Activated naive CD8-positive, alpha-beta T cell treated with anti-CD3 and anti-CD28 coated beads for 36 hours (primary cell): ENCODE measurements around the gene FCGR3B. TPM values are rescaled to one million over a fixed set of nuclear protein-coding genes. Genes with fewer than 3 reads are reported as not detected.
"Not testable (repeated sequence)": the region's sequence is repeated elsewhere in the genome, so short reads cannot be mapped to it uniquely, and the experiment has no call there.

Experiments used
- DNase-seq: peaks from one replicate; pipeline ENCODE4 v3.0.0; 2021
- H3K27ac Mint-ChIP-seq: one replicate; pipeline ENCODE4 v1.8.0; 2022; ENCODE audit warnings: mild to moderate bottlenecking, moderate library complexity, mixed read lengths
- H3K27me3 Mint-ChIP-seq: one replicate; pipeline ENCODE4 v1.8.0; 2022; ENCODE audit warnings: mild to moderate bottlenecking, mixed read lengths
- H3K36me3 Mint-ChIP-seq: one replicate; pipeline ENCODE4 v1.8.0; 2021; ENCODE audit warnings: mild to moderate bottlenecking, mixed read lengths
- H3K4me1 Mint-ChIP-seq: one replicate; pipeline ENCODE4 v1.8.0; 2021; ENCODE audit warnings: mixed read lengths
- H3K4me3 Mint-ChIP-seq: one replicate; pipeline ENCODE4 v1.8.0; 2022; ENCODE audit warnings: mild to moderate bottlenecking, moderate library complexity, mixed read lengths
- H3K9me3 Mint-ChIP-seq: one replicate; pipeline ENCODE4 v1.8.0; 2022; ENCODE audit warnings: mixed read lengths
- total RNA-seq, 2 experiments: library from RNA; stranded (reverse); gene quantifications; one replicate each; pipeline ENCODE4 v1.2.3, GENCODE V29; 2021

Gene FCGR3B
- total RNA-seq, 2 experiments from 2014 or later, result not detected

GRCh38 chr1:161647507-161648360 is 16.8 kb upstream of the FCGR3B start:
- not testable (repeated sequence) for H3K36me3 Mint-ChIP-seq, H3K27ac Mint-ChIP-seq

GRCh38 chr1:161644855-161645254 is 13.9 kb upstream of the FCGR3B start:
- not testable (repeated sequence) for H3K27me3 Mint-ChIP-seq, DNase-seq, H3K36me3 Mint-ChIP-seq, H3K4me3 Mint-ChIP-seq, H3K9me3 Mint-ChIP-seq, H3K27ac Mint-ChIP-seq
- peaks cover 13% of the 10 kb centered on the region for H3K4me1 Mint-ChIP-seq

More at GRCh38 chr1:161647507-161648360, 16.8 kb upstream of the FCGR3B start:
- not testable (repeated sequence) for H3K4me1 Mint-ChIP-seq, H3K9me3 Mint-ChIP-seq, DNase-seq, H3K4me3 Mint-ChIP-seq, H3K27me3 Mint-ChIP-seq

- DNase-seq, H3K4me3 Mint-ChIP-seq, H3K36me3 Mint-ChIP-seq, H3K27ac Mint-ChIP-seq, H3K9me3 Mint-ChIP-seq, H3K27me3 Mint-ChIP-seq: not testable (repeated sequence)
- peaks cover 12% of the 10 kb centered on the region for H3K4me1 Mint-ChIP-seq
These were observed 12.7 kb upstream of the FCGR3B start for GRCh38 chr1:161643481-161644208.

GRCh38 chr1:161642697-161643096 is 11.7 kb upstream of the FCGR3B start:
- H3K4me3 Mint-ChIP-seq, H3K9me3 Mint-ChIP-seq, H3K27me3 Mint-ChIP-seq, H3K36me3 Mint-ChIP-seq, DNase-seq, H3K27ac Mint-ChIP-seq: not testable (repeated sequence)
- peaks cover 11% of the 10 kb centered on the region for H3K4me1 Mint-ChIP-seq

- DNase-seq, H3K27ac Mint-ChIP-seq, H3K4me3 Mint-ChIP-seq, H3K27me3 Mint-ChIP-seq, H3K36me3 Mint-ChIP-seq, H3K9me3 Mint-ChIP-seq: not testable (repeated sequence)
- H3K4me1 Mint-ChIP-seq, result peaks cover 17% of the 10 kb centered on the region
These were observed 8.2 kb upstream of the FCGR3B start for GRCh38 chr1:161639203-161639602.

- H3K4me1 Mint-ChIP-seq, result peaks cover 17% of the 10 kb centered on the region
- H3K9me3 Mint-ChIP-seq, H3K27ac Mint-ChIP-seq, DNase-seq, H3K4me3 Mint-ChIP-seq, H3K27me3 Mint-ChIP-seq, H3K36me3 Mint-ChIP-seq: not testable (repeated sequence)
These were observed 7.4 kb upstream of the FCGR3B start for GRCh38 chr1:161638251-161638993.

GRCh38 chr1:161636976-161637375 is 6.0 kb upstream of the FCGR3B start:
- H3K9me3 Mint-ChIP-seq, H3K27me3 Mint-ChIP-seq, H3K36me3 Mint-ChIP-seq, H3K4me3 Mint-ChIP-seq, DNase-seq, H3K27ac Mint-ChIP-seq, H3K4me1 Mint-ChIP-seq: not testable (repeated sequence)

- H3K4me3 Mint-ChIP-seq, H3K4me1 Mint-ChIP-seq, H3K9me3 Mint-ChIP-seq, DNase-seq, H3K27me3 Mint-ChIP-seq, H3K36me3 Mint-ChIP-seq: not testable (repeated sequence)
- peak overlapping the region; percentile 50 for H3K27ac Mint-ChIP-seq
These were observed 5.3 kb upstream of the FCGR3B start for GRCh38 chr1:161636189-161636782.

- not testable (repeated sequence) for H3K36me3 Mint-ChIP-seq, H3K27me3 Mint-ChIP-seq, H3K4me3 Mint-ChIP-seq, H3K27ac Mint-ChIP-seq, DNase-seq, H3K9me3 Mint-ChIP-seq, H3K4me1 Mint-ChIP-seq
These were observed 4.0 kb upstream of the FCGR3B start for GRCh38 chr1:161634993-161635392.

GRCh38 chr1:161630128-161630742 is 741 bp downstream of the FCGR3B start:
- not testable (repeated sequence) for H3K27ac Mint-ChIP-seq, H3K4me1 Mint-ChIP-seq, H3K36me3 Mint-ChIP-seq, H3K9me3 Mint-ChIP-seq, DNase-seq, H3K27me3 Mint-ChIP-seq, H3K4me3 Mint-ChIP-seq

- H3K9me3 Mint-ChIP-seq, H3K27me3 Mint-ChIP-seq, H3K27ac Mint-ChIP-seq, H3K36me3 Mint-ChIP-seq, H3K4me3 Mint-ChIP-seq, DNase-seq: not testable (repeated sequence)
- H3K4me1 Mint-ChIP-seq, result peaks cover 30% of the 10 kb centered on the region
These were observed 4.4 kb downstream of the FCGR3B start for GRCh38 chr1:161626445-161627146.

GRCh38 chr1:161624605-161625004 is 6.4 kb downstream of the FCGR3B start:
- not testable (repeated sequence) for H3K9me3 Mint-ChIP-seq, H3K4me3 Mint-ChIP-seq, H3K27ac Mint-ChIP-seq, DNase-seq, H3K36me3 Mint-ChIP-seq, H3K27me3 Mint-ChIP-seq
- peaks cover 36% of the 10 kb centered on the region for H3K4me1 Mint-ChIP-seq

- not testable (repeated sequence) for DNase-seq, H3K9me3 Mint-ChIP-seq, H3K27me3 Mint-ChIP-seq, H3K36me3 Mint-ChIP-seq
- Mint-ChIP-seq H3K27ac (peak overlapping the region; percentile 42), H3K4me3 (peak overlapping the region; percentile 67), H3K4me1 (peaks cover 36% of the 10 kb centered on the region)
These were observed 7.5 kb downstream of the FCGR3B start for GRCh38 chr1:161623401-161624051.

GRCh38 chr1:161622054-161622453 is 8.9 kb downstream of the FCGR3B start:
- peak overlapping the region; percentile 12 for H3K27ac Mint-ChIP-seq
- H3K4me3 Mint-ChIP-seq, result peak overlapping the region; percentile 86
- H3K27me3 Mint-ChIP-seq, H3K9me3 Mint-ChIP-seq, DNase-seq, H3K36me3 Mint-ChIP-seq: not testable (repeated sequence)
- peaks cover 36% of the 10 kb centered on the region for H3K4me1 Mint-ChIP-seq
